CD14-positive monocyte (primary cell): ENCODE measurements around the gene HSD3B2. TPM values are rescaled to one million over a fixed set of nuclear protein-coding genes. Genes with fewer than 3 reads are reported as not detected.

Experiments used
- DNase-seq, 3 donors: peaks; one replicate each; pipeline ENCODE4 v3.0.0-alpha.2; 2011 to 2022
- H2AFZ ChIP-seq: 2 replicates; pipeline ENCODE4 v1.6.0; 2012; ENCODE audit warnings: mild to moderate bottlenecking, low read depth, low read length, inconsistent platforms; ENCODE audit not compliant: insufficient read depth, poor library complexity, severe bottlenecking
- H3K27ac ChIP-seq, 2 donors: 1 replicate in 1 of 2; 2 replicates in 1 of 2; pipeline ENCODE4 v1.5.1; 2012 to 2013; ENCODE audit warnings: low read length in 2 of 2, control low read depth in 1 of 2, inconsistent platforms in 1 of 2, low read depth in 1 of 2, mild to moderate bottlenecking in 1 of 2
- H3K27me3 ChIP-seq, 2 donors: one replicate each; pipeline versions ENCODE4 v1.6.0 to v1.6.1; 2011 to 2013; ENCODE audit warnings: low read length in 2 of 2; ENCODE audit not compliant: control insufficient read depth in 2 of 2, insufficient read depth in 2 of 2
- H3K36me3 ChIP-seq, 2 donors: replicated peaks in 1 of 2; 1 replicate in 1 of 2; 2 replicates in 1 of 2; pipeline versions ENCODE4 v1.5.1 to v1.6.1; 2012 to 2013; ENCODE audit warnings: low read length in 2 of 2, control low read depth in 1 of 2, inconsistent platforms in 1 of 2, mild to moderate bottlenecking in 1 of 2; ENCODE audit not compliant: insufficient read depth in 2 of 2, control insufficient read depth in 1 of 2
- H3K4me1 ChIP-seq, 2 donors: 1 replicate in 1 of 2; 2 replicates in 1 of 2; pipeline versions ENCODE4 v1.5.1 to v1.6.1; 2012 to 2013; ENCODE audit warnings: low read length in 2 of 2, control low read depth in 1 of 2, inconsistent platforms in 1 of 2, mild to moderate bottlenecking in 1 of 2, moderate library complexity in 1 of 2; ENCODE audit not compliant: insufficient read depth in 2 of 2, control insufficient read depth in 1 of 2
- H3K4me2 ChIP-seq: replicated peaks from 2 replicates; pipeline ENCODE3; 2012; ENCODE audit warnings: low read length, moderate library complexity, mild to moderate bottlenecking; ENCODE audit not compliant: poor library complexity, severe bottlenecking; ENCODE audit errors: extremely low read depth
- H3K4me3 ChIP-seq, 3 experiments: fragments of 200-600 bp in 1 of 3; sonication (generic) in 1 of 3; replicated peaks in 1 of 3; 1 replicate in 2 of 3; 2 replicates in 1 of 3; pipeline ENCODE4 v1.5.1; 2011 to 2013; ENCODE audit warnings: low read length in 3 of 3, mild to moderate bottlenecking in 3 of 3, control low read depth in 2 of 3, low read depth in 2 of 3, inconsistent platforms in 1 of 3, moderate library complexity in 1 of 3
- H3K79me2 ChIP-seq: 2 replicates; pipeline ENCODE4 v1.6.0; 2012; ENCODE audit warnings: mild to moderate bottlenecking, control low read depth, inconsistent platforms, low read length, moderate library complexity; ENCODE audit not compliant: insufficient read depth
- H3K9ac ChIP-seq: 2 replicates; pipeline ENCODE4 v1.6.0; 2017; ENCODE audit warnings: low read length, mild to moderate bottlenecking; ENCODE audit not compliant: insufficient read depth, poor library complexity, severe bottlenecking
- H3K9me3 ChIP-seq, 2 donors: replicated peaks in 1 of 2; 1 replicate in 1 of 2; 2 replicates in 1 of 2; pipeline versions ENCODE4 v1.5.1 to v1.6.1; 2012 to 2013; ENCODE audit warnings: low read length in 2 of 2, control low read depth in 1 of 2; ENCODE audit not compliant: control insufficient read depth in 1 of 2, insufficient read depth in 1 of 2
- H4K20me1 ChIP-seq: 2 replicates; pipeline ENCODE4 v1.6.0; 2012; ENCODE audit warnings: mild to moderate bottlenecking, low read length, control low read depth, moderate library complexity; ENCODE audit not compliant: insufficient read depth
- H3K27ac Mint-ChIP-seq, 7 donors: one replicate each; pipeline ENCODE4 v1.8.0; 2020; ENCODE audit warnings: mild to moderate bottlenecking in 7 of 7, mixed read lengths in 7 of 7, moderate library complexity in 6 of 7, inconsistent platforms in 2 of 7
- H3K27me3 Mint-ChIP-seq, 3 donors: one replicate each; pipeline ENCODE4 v1.8.0; 2021 to 2022; ENCODE audit warnings: low read depth in 3 of 3, mild to moderate bottlenecking in 3 of 3, mixed read lengths in 3 of 3, moderate library complexity in 3 of 3, inconsistent platforms in 1 of 3
- H3K36me3 Mint-ChIP-seq, 2 donors: one replicate each; pipeline ENCODE4 v1.8.0; 2020; ENCODE audit warnings: mixed read lengths in 2 of 2, inconsistent platforms in 1 of 2, mild to moderate bottlenecking in 1 of 2
- H3K4me1 Mint-ChIP-seq: one replicate; pipeline ENCODE4 v1.8.0; 2020; ENCODE audit warnings: mild to moderate bottlenecking, mixed read lengths
- H3K4me3 Mint-ChIP-seq, 2 donors: one replicate each; pipeline ENCODE4 v1.8.0; 2020; ENCODE audit warnings: mild to moderate bottlenecking in 2 of 2, mixed read lengths in 2 of 2, moderate library complexity in 1 of 2
- H3K9me3 Mint-ChIP-seq, 7 donors: one replicate each; pipeline ENCODE4 v1.8.0; 2020 to 2022; ENCODE audit warnings: mixed read lengths in 7 of 7, mild to moderate bottlenecking in 6 of 7, moderate library complexity in 6 of 7, inconsistent platforms in 2 of 7
- WGBS: methylation state at CpG from one replicate; pipeline ENCODE4 v1.1.5; 2013; ENCODE audit warnings: missing lambda C conversion rate; ENCODE audit not compliant: insufficient coverage; 5-methylcytosine and 5-hydroxymethylcytosine counted together
- intact Hi-C, 2 donors: fragments of 100-400 bp; cut with micrococcal nuclease; formaldehyde crosslinking; loops; one replicate each; pipeline versions ENCODE4 v1.15.0 to v1.15.1; 2023
- polyA plus RNA-seq, 3 donors: library from polyadenylated mRNA; depleted of rRNA in 1 of 3; unstranded in 2 of 3; stranded (reverse) in 1 of 3; fragments of 300-500 nt in 2 of 3; fragments of >200 nt in 1 of 3; fragmentation: Illumina TruSeq in 2 of 3; gene quantifications; 1 replicate in 2 of 3; 2 replicates in 1 of 3; pipeline ENCODE4 v1.2.3, GENCODE V29; 2012 to 2021
- TF ChIP-seq, protein P1 (sequence below): fragments of 200-600 bp; IDR thresholded peaks from one replicate; pipeline ENCODE4 v1.8.0; 2022; ENCODE audit warnings: antibody characterized with exemption, mild to moderate bottlenecking

HSD3B2 gene
- polyA plus RNA-seq, 3 donors: not detected

DNA sequence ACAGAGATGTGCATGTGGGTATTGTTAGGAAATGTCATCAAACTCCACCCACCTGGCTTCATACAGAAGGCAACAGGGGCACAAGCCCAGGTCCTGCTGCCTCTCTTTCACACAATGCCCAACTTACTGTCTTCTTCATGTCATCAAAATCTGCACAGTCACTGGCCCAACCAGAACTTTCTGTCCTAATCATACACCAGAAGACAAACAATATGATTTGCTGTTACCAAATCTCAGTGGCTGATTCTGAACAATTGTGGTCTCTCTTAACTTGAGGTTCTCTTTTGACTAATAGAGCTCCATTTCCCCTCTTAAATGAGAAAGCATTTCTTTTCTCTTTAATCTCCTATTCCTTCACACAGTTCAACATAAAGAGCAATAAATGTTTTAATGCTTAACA, 7.7 kb downstream of the HSD3B2 start:
- intact Hi-C loops: no loop called here
- H3K4me1 Mint-ChIP-seq: no peaks in the 10 kb centered on the region
- peaks cover 0 to 3% (median 0%) of the 10 kb centered on the region in 7 donors for H3K9me3 Mint-ChIP-seq
- Histone ChIP-seq H3K4me2 (no peak overlapping the region), H3K4me1 (no peaks in the 10 kb centered on the region), H2AFZ (no peak overlapping the region), H3K9ac (no peak overlapping the region), H3K36me3 (no peaks in the 10 kb centered on the region), H3K27ac (no peak overlapping the region), H3K4me3 (no peak overlapping the region), H3K27me3 (no peaks in the 10 kb centered on the region), H4K20me1 (no peaks in the 10 kb centered on the region), H3K9me3 (no peaks in the 10 kb centered on the region), H3K79me2 (no peaks in the 10 kb centered on the region)
- H3K36me3 Mint-ChIP-seq: no peaks in the 10 kb centered on the region
- H3K27ac Mint-ChIP-seq: no peak overlapping the region
- TF ChIP-seq, protein P1, sequence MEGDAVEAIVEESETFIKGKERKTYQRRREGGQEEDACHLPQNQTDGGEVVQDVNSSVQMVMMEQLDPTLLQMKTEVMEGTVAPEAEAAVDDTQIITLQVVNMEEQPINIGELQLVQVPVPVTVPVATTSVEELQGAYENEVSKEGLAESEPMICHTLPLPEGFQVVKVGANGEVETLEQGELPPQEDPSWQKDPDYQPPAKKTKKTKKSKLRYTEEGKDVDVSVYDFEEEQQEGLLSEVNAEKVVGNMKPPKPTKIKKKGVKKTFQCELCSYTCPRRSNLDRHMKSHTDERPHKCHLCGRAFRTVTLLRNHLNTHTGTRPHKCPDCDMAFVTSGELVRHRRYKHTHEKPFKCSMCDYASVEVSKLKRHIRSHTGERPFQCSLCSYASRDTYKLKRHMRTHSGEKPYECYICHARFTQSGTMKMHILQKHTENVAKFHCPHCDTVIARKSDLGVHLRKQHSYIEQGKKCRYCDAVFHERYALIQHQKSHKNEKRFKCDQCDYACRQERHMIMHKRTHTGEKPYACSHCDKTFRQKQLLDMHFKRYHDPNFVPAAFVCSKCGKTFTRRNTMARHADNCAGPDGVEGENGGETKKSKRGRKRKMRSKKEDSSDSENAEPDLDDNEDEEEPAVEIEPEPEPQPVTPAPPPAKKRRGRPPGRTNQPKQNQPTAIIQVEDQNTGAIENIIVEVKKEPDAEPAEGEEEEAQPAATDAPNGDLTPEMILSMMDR: no peak
- H3K27me3 Mint-ChIP-seq: peaks cover 0 to 2% (median 1%) of the 10 kb centered on the region in 3 donors
- no peak overlapping the region for H3K4me3 Mint-ChIP-seq
- DNase-seq: no peak

DNA sequence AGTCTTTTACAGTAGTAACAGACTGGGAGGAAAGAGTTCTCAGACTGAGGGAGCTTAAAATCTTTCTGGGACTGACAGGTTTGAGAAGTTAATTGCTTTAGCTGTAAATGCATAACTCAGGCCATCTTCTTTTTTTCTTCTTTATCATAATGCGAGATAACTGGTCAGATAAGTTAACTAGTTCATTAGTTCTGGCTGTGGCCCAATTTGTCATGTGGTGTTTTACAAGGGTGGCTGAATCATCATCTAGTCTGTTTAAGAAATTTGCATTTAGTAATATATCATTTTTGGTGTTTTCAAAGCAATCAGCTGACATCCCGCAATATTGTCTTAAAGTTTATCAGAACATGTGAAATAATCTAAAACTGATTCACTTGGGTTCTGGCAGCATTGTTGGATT, 14.0 kb downstream of the HSD3B2 start:
- no peaks in the 10 kb centered on the region for H3K36me3 Mint-ChIP-seq
- H3K4me1 ChIP-seq: no peaks in the 10 kb centered on the region
- no peaks in the 10 kb centered on the region for H3K79me2 ChIP-seq
- H3K27me3 ChIP-seq: no peaks in the 10 kb centered on the region
- H3K9ac ChIP-seq: no peak overlapping the region
- H3K4me2 ChIP-seq: no peak overlapping the region
- H3K27me3 Mint-ChIP-seq: peaks cover 0 to 5% (median 5%) of the 10 kb centered on the region in 3 donors
- no peak overlapping the region for H3K27ac Mint-ChIP-seq
- no CpG with 5 or more reads among the region's 2 CpGs for WGBS
- H3K4me3 Mint-ChIP-seq: no peak overlapping the region
- H3K4me3 ChIP-seq: no peak overlapping the region
- no peak for DNase-seq
- peaks cover 0 to 6% (median 0%) of the 10 kb centered on the region in 7 donors for H3K9me3 Mint-ChIP-seq
- intact Hi-C loops: no loop called here
- no peaks in the 10 kb centered on the region for H3K4me1 Mint-ChIP-seq
- no peaks in the 10 kb centered on the region for H3K36me3 ChIP-seq
- H4K20me1 ChIP-seq: no peaks in the 10 kb centered on the region
- TF ChIP-seq, protein P1: no peak
- H3K9me3 ChIP-seq: no peaks in the 10 kb centered on the region
- no peak overlapping the region for H3K27ac ChIP-seq
- no peak overlapping the region for H2AFZ ChIP-seq
